ENCODE data around the gene RCOR1. TPM values are rescaled to one million over a fixed set of nuclear protein-coding genes. Genes with fewer than 3 reads are reported as not detected.

Gene RCOR1
- total RNA-seq, 2 donors from 2014 or later = 11.3 to 14.9 TPM

DNA sequence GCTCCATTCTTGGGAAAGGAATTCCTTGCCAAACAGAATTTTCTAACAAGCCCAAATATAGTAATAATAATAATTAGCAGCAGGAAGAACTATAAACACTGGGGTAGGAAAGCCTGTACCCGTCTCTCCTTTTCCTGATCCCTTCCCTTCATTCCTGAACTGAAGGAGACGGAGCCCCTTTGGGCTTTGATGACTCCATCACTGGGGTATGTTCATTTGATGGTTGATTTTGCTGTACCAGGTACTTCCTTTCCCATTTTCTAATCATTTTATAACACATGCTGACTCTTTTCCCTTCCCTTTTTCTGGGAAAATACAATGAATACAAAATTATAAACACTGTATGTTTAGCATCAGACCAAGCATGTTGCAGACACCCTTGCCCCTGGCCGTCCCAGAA, 3.6 kb upstream of the RCOR1 start:
- ATAC-seq (no peak), DNase-seq (no peak)
- intact Hi-C loops (cut with DNase I) = no loop called here

GRCh38 chr14:102589761-102590290, 2.6 kb upstream of the RCOR1 start:
- intact Hi-C loops (cut with DNase I) = loop anchor here in 1 of 2 donors (5.0 kb wide), 1 partner anchor 68 kb away; no protein-coding TSS in a partner anchor
- ATAC-seq (no peak), DNase-seq (no peak)

- no peak for ATAC-seq
- peak; percentile 59 for DNase-seq
- intact Hi-C loops (cut with DNase I) = loop anchor here in 1 of 2 donors (5.0 kb wide), 1 partner anchor 68 kb away; no protein-coding TSS in a partner anchor
These were observed 1.8 kb upstream of the RCOR1 start for GRCh38 chr14:102590667-102591099.

DNA sequence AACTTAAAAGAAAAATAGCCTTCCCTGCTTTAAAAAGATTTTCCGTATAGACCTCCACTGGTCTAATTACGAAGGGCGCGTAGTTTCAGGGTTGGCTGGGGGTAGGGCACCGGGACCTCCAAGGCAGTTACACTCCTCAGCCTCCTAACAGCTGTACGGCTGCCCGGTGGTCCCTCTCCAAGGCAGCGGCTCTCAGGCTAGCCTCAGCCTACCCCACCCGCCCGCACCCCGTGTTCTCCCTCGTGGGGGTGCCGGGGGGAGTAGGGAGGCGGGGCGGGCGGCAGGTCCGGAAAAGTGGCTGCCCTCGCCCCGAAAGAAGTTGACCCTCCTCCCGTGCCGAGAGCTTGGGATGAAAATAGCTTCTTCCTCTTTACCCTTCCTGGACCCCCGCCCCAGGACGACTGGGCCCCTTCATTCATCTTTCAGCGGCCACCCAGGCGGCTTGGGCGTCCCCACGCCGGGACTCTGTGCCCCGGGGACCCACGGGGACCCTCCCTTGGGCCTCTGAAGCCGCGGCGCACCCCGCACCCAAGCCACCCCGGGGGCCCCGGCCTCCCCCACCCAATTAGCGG, 991 bp upstream of the RCOR1 start:
- intact Hi-C loops (cut with DNase I) = loop anchor here in 1 of 2 donors (5.0 kb wide), 1 partner anchor 69 kb away; no protein-coding TSS in a partner anchor
- ATAC-seq = peak; percentile 15 to 16
- peak; percentile 64 for DNase-seq

GRCh38 chr14:102592763-102593060, 263 bp downstream of the RCOR1 start:
- ATAC-seq (peak in 1 of 2 donors; percentile 2), DNase-seq (no peak)
- intact Hi-C loops (cut with DNase I) = loop anchor here in 1 of 2 donors (5.0 kb wide), 1 partner anchor 70 kb away; no protein-coding TSS in a partner anchor

- peak in 1 of 2 donors; percentile 1 for ATAC-seq
- peak; percentile 63 for DNase-seq
- intact Hi-C loops (cut with DNase I) = loop anchor here in 1 of 2 donors (5.0 kb wide), 1 partner anchor 71 kb away; no protein-coding TSS in a partner anchor
These were observed 794 bp downstream of the RCOR1 start for GRCh38 chr14:102593061-102593824.

DNA sequence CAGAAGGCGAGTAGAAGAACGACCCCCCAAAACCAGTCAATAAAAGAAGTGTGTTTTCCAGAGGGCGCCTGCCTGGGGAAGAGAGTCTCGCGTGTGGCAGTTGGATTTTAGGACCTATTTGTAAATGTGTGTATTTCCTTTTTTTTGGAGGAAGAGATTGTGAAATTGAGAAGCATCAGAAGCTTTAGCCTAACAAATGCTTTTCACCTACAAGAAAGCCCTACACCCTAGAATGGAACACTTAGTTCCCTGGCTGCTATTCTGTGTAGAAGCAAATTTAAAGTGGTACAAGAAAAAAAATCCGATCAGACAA, 1.3 kb downstream of the RCOR1 start:
- intact Hi-C loops (cut with DNase I) = loop anchor here in 1 of 2 donors (5.0 kb wide), 1 partner anchor 71 kb away; no protein-coding TSS in a partner anchor
- DNase-seq = no peak
- ATAC-seq = no peak

GRCh38 chr14:102594514-102595175, 2.2 kb downstream of the RCOR1 start:
- intact Hi-C loops (cut with DNase I) = loop anchor here in 1 of 2 donors (5.0 kb wide), 1 partner anchor 72 kb away; no protein-coding TSS in a partner anchor
- DNase-seq = peak; percentile 64
- no peak for ATAC-seq

GRCh38 chr14:102601378-102601925, 9.0 kb downstream of the RCOR1 start:
- DNase-seq = no peak
- intact Hi-C loops (cut with DNase I) = no loop called here
- no peak for ATAC-seq

- intact Hi-C loops (cut with DNase I) = no loop called here
- ATAC-seq (no peak), DNase-seq (no peak)
These were observed 10.2 kb downstream of the RCOR1 start for GRCh38 chr14:102602421-102603292.

DNA sequence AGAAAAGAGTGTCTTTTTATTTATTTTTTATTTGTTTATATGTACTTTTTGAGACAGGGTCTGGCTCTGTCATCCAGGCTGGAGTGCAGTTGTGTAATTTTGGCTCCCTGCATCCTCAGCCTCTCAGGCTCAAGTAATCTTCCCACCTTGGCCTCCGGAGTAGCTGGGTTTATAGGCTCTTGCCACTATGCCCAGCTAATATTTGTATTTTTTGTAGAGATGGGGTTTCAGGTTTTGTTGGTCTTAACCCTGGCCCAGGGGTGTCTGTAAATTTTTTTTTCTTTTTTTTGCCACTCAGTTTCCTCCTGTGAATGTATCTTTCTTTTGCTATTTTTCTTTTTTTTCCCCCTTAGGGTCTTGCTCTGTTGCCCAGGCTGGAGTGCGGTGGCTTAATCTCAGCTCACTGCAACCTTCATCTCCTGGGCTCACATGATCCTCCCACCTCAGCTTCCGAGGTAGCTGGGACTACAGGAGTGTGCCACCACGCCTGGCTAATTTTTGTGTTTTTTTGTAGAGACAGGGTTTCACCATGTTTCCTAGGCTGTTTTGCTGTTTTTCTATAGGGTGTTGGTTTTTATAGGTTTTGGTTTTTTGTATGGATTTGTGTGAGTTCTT, 11.0 kb downstream of the RCOR1 start:
- intact Hi-C loops (cut with DNase I) = no loop called here
- no peak for ATAC-seq
- DNase-seq = no peak

GRCh38 chr14:102604183-102604582, 11.7 kb downstream of the RCOR1 start:
- ATAC-seq (no peak), DNase-seq (no peak)
- intact Hi-C loops (cut with DNase I) = no loop called here

GRCh38 chr14:102605029-102605428, 12.6 kb downstream of the RCOR1 start:
- DNase-seq (no peak), ATAC-seq (no peak)
- intact Hi-C loops (cut with DNase I) = no loop called here

DNA sequence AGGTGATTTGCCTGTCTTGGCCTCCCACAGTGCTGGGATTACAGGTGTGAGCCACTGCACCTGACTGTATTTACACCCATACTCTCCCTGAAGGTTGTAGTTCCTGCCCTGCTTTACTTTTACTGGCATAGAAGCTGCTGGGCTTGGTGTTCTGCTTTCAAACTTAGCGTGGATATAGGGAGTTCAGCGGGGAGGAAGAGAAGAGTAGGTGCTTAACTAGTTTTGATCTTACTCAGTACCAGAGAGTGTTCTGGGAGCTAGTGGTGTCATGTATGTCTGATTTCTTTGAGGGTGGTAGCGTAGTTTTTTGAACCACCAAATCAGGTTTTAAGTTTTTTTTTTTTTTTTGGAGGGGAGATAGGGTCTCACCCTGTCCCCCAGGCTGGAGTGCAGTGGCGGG, 13.8 kb downstream of the RCOR1 start:
- intact Hi-C loops (cut with DNase I) = no loop called here

DNA sequence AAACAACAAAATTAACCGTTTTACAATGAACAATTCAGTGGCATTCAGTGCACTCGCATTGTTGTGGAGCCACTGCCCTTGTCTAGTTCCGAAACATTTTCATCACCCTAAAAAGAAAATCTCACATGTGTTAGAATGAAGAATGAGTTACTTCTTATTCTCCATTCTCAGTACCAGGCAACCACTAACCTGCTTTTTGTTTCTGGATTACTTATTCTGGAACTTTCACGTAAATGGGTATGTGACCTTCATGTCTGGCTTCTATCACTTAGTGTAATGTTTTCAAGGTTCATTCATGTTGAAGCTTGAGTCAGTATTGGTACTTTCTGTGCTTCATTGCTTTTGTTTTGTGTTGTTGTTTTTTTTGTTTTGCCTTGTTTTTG, 15.6 kb downstream of the RCOR1 start:
- DNase-seq (no peak), ATAC-seq (no peak)
- intact Hi-C loops (cut with DNase I) = no loop called here

More for the DNA sequence above, 13.8 kb downstream of the RCOR1 start:
- DNase-seq (no peak), ATAC-seq (no peak)

GRCh38 chr14:102610968-102611811, 18.7 kb downstream of the RCOR1 start:
- no peak for DNase-seq
- peak in 1 of 2 donors; percentile 27 for ATAC-seq
- intact Hi-C loops (cut with DNase I) = no loop called here

DNA sequence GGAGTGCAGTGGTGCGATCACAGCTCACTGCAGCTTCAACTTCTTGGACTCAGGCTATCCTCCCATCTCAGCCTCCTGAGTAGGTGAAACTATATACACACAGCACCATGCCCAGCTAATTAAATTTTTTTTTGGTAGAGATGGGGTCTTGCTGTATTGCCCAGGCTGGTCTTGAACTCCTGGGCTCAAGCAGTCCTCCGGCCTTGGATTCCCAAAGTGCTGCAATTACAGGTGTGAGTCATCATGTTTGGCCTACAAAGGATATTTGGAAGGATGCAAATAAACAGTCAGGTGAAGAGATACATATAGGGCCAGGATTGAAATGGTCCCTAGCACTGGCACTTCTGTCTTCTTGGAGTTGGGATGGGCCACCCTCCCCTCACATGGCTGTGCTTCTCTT, 23.9 kb downstream of the RCOR1 start:
- intact Hi-C loops (cut with DNase I) = no loop called here
- no peak for DNase-seq
- ATAC-seq = no peak

Data from left cardiac atrium (tissue), 4 donors.